Measurements from ENCODE around the gene MSMO1. TPM values are rescaled to one million over a fixed set of nuclear protein-coding genes. Genes with fewer than 3 reads are reported as not detected.

The MSMO1 gene
- total RNA-seq, 1 donor from 2014 or later, result 3.6 TPM

DNA sequence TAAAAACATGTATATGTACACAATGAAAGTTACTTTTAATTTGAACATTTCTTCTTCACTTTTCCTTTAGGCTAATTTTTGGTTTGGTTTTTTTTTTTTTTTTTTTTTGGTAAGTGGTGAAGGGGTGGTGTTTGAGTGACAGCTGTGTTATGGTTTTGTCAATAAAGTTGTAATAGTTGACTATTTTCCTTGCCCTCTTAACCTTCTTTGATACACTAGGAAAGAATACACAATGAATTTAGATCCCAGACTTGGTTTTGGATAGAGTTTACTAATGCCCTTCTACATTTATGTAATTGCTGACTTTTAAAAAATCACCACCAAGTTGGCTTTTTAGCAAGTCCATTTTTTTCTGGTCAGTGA, 38.1 kb upstream of the MSMO1 start:
- DNase-seq (ENCODE audit: low spot score in 2 of 2), result no peak
- H3K9me3 ChIP-seq, result no peaks in the 10 kb centered on the region
- intact Hi-C loops (cut with DNase I), result no loop called here
- no peak overlapping the region for H3K4me3 ChIP-seq
- no peak overlapping the region for H3K27ac ChIP-seq
- no peaks in the 10 kb centered on the region for H3K36me3 ChIP-seq
- TF ChIP-seq CTCF (IDR thresholded peaks at IDR 0.05), result no peak
- H3K4me1 ChIP-seq, result no peaks in the 10 kb centered on the region
- H3K27me3 ChIP-seq, result no peaks in the 10 kb centered on the region

DNA sequence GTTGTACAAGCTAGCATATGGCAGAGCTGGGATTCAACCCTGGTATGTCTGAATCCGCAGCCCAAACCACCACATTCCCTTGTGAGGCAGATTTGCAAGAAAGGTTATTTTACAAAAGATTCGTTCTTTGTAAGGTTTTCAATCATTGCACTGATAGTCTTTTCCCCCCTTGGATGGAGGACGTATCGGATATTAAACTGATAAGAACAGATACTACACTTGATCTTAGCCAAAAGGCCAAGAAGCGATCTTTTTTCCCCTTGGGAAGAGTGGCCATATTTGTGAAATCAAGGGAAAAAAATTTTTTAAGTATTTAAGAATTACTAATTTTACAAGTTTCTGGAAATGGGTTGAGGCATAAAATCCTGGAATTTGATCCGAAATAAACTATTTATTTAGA, 34.4 kb upstream of the MSMO1 start:
- H3K4me3 ChIP-seq, result no peak overlapping the region
- intact Hi-C loops (cut with DNase I), result no loop called here

DNA sequence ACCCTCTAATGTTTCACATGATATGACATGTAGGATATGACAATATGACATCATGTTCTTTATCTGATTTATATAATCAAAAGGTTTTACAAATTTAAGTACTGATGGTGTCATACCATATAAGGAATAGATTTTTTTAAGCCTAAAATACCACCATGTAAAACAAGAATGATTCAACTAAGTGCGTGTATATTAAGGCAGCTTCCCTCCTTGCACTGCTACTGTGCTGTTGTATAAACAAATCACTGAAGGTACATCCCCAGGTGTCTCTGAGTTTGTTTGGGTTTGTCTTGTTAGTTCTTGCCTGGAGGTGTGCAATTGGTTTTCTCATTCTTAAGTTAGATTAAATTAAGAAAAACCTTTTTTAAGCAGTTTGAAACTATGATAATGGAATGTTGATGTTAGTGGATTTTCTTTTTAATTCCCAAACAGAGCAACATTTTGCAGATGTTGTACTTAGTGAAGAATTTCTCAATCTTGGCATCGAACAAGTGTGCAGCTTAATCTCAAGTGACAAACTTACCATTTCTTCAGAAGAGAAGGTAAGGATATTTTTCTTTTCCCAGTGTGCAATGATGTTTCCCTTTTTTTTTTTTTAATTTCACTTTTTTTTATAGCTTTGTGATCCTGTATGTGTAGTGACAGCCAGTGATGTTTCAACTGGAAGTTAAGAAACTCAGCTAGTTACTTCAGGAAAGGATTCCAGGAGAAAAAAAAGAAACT, 33.4 kb upstream of the MSMO1 start:
- Histone ChIP-seq H3K4me1 (no peaks in the 10 kb centered on the region), H3K27me3 (no peaks in the 10 kb centered on the region), H3K9me3 (no peaks in the 10 kb centered on the region), H3K4me3 (no peak overlapping the region), H3K27ac (no peak overlapping the region), H3K36me3 (peaks cover 5 to 14% of the 10 kb centered on the region in 2 donors)
- TF ChIP-seq CTCF (IDR thresholded peaks at IDR 0.05), result no peak
- intact Hi-C loops (cut with DNase I), result no loop called here
- DNase-seq (ENCODE audit: low spot score in 2 of 2), result no peak

More for the DNA sequence above, 34.4 kb upstream of the MSMO1 start:
- no peaks in the 10 kb centered on the region for H3K4me1 ChIP-seq
- H3K27me3 ChIP-seq, result no peaks in the 10 kb centered on the region
- H3K27ac ChIP-seq, result no peak overlapping the region
- H3K9me3 ChIP-seq, result no peaks in the 10 kb centered on the region
- DNase-seq (ENCODE audit: low spot score in 2 of 2), result no peak
- peaks cover 5 to 6% of the 10 kb centered on the region in 2 donors for H3K36me3 ChIP-seq
- TF ChIP-seq CTCF (IDR thresholded peaks at IDR 0.05), result no peak

GRCh38 chr4:165294907-165295306, 32.6 kb upstream of the MSMO1 start:
- H3K36me3 ChIP-seq, result peaks cover 5 to 19% of the 10 kb centered on the region in 2 donors
- DNase-seq (ENCODE audit: low spot score in 2 of 2), result no peak
- no peak for TF ChIP-seq CTCF (IDR thresholded peaks at IDR 0.05)
- no peaks in the 10 kb centered on the region for H3K4me1 ChIP-seq
- no peak overlapping the region for H3K4me3 ChIP-seq
- no peaks in the 10 kb centered on the region for H3K9me3 ChIP-seq
- no peak overlapping the region for H3K27ac ChIP-seq
- intact Hi-C loops (cut with DNase I), result no loop called here
- H3K27me3 ChIP-seq, result no peaks in the 10 kb centered on the region

- Histone ChIP-seq H3K36me3 (peaks cover 5 to 20% of the 10 kb centered on the region in 2 donors), H3K9me3 (no peaks in the 10 kb centered on the region), H3K27me3 (no peaks in the 10 kb centered on the region), H3K27ac (no peak overlapping the region), H3K4me3 (no peak overlapping the region), H3K4me1 (no peaks in the 10 kb centered on the region)
- TF ChIP-seq CTCF (IDR thresholded peaks at IDR 0.05), result no peak
- intact Hi-C loops (cut with DNase I), result no loop called here
- DNase-seq (ENCODE audit: low spot score in 2 of 2), result no peak
Measured at GRCh38 chr4:165297626-165298025, 29.8 kb upstream of the MSMO1 start.
